Measurements from ENCODE around the gene TRANK1.

Gene TRANK1

DNA sequence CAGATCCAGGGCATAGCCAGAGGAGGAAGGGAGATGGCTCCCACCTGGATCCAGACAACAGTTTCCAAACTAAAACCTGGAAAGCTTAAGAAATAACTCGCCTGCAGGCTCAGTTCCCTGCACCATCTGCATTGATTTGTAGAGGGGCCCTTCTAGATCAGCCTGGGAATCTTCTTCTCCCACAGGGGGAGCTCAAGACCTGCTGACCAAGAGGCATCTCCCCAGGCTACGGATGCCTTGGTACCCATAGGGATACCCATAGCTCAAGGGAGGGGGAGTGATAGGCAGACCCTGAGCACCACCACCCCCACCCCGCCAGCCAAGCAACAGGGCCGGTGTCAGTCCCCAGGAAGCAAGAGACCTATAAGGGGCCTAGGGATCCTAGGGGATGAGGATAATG is 152.5 kb downstream of the TRANK1 start:
- TF ChIP-seq, protein P1, sequence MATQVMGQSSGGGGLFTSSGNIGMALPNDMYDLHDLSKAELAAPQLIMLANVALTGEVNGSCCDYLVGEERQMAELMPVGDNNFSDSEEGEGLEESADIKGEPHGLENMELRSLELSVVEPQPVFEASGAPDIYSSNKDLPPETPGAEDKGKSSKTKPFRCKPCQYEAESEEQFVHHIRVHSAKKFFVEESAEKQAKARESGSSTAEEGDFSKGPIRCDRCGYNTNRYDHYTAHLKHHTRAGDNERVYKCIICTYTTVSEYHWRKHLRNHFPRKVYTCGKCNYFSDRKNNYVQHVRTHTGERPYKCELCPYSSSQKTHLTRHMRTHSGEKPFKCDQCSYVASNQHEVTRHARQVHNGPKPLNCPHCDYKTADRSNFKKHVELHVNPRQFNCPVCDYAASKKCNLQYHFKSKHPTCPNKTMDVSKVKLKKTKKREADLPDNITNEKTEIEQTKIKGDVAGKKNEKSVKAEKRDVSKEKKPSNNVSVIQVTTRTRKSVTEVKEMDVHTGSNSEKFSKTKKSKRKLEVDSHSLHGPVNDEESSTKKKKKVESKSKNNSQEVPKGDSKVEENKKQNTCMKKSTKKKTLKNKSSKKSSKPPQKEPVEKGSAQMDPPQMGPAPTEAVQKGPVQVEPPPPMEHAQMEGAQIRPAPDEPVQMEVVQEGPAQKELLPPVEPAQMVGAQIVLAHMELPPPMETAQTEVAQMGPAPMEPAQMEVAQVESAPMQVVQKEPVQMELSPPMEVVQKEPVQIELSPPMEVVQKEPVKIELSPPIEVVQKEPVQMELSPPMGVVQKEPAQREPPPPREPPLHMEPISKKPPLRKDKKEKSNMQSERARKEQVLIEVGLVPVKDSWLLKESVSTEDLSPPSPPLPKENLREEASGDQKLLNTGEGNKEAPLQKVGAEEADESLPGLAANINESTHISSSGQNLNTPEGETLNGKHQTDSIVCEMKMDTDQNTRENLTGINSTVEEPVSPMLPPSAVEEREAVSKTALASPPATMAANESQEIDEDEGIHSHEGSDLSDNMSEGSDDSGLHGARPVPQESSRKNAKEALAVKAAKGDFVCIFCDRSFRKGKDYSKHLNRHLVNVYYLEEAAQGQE (IDR thresholded peaks at IDR 0.05; ENCODE audit: insufficient read depth in 1 of 2, low read depth in 2 of 2, low read length in 2 of 2), result no peak

GRCh38 chr3:36790765-36791164 is 154.1 kb downstream of the TRANK1 start:
- TF ChIP-seq POLR2AphosphoS5 (IDR thresholded peaks at IDR 0.05; ENCODE audit: low read depth, low read length) (no peak), TAF1 (IDR thresholded peaks at IDR 0.05; ENCODE audit: borderline replicate concordance, insufficient read depth, low read length) (no peak), SIN3A (IDR thresholded peaks at IDR 0.05; ENCODE audit: borderline replicate concordance, insufficient read depth, low read length) (no peak), FOXP2 (optimal IDR thresholded peaks at IDR 0.05; ENCODE audit: borderline replicate concordance, extremely low read depth, extremely low read length, insufficient read depth) (no peak)
- TF ChIP-seq, protein P1 (IDR thresholded peaks at IDR 0.05; ENCODE audit: insufficient read depth in 1 of 2, low read depth in 2 of 2, low read length in 2 of 2), result no peak

DNA sequence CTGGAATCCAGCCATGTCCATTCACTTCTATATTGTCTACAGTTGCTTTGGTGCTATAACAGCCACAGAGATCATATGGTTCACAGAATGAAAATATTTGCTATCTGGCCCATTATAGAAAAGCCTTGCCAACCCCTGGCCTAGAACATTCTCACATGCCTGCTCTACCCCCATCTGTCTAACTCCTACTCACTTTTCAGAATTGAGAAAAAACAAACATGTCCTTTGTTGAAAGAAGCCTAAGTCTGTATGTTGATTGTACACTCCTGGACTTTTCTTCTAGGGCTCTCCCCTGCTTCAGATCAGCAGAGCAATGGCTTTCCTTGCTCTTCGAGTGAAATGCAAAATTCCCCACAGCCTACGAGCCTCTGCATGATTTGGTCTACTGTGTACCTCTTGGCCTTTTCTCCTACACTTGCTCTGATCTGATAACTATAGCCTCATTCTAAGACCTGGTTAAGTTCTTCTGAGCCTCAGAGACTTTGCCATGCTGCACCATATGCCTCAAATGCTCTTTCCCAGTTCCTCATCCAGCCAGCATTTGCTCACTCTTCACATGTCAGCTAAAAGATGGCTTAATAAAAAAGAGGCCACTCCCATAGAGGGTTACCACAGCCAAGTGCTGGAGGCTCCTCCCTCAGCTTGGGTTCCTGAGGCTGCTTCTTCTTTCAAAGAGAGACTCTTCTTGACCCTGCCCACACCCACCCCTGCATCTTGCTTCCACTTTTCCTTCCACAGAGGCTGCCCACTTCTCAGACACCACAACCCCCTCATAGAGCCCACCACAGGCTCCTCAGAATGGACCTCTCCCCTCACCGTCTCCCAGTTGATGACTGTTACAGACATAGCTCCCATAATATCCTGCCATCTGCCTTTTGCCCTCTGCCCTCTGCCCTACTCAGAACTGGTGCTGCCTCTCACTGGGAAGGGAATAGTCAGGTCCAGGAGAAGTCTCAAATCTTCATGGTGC is 157.6 kb downstream of the TRANK1 start:
- TF ChIP-seq SIN3A (IDR thresholded peaks at IDR 0.05; ENCODE audit: borderline replicate concordance, insufficient read depth, low read length), result no peak
- TF ChIP-seq, protein P1 (IDR thresholded peaks at IDR 0.05; ENCODE audit: insufficient read depth in 1 of 2, low read depth in 2 of 2, low read length in 2 of 2), result no peak
- no peak for TF ChIP-seq POLR2AphosphoS5 (IDR thresholded peaks at IDR 0.05; ENCODE audit: low read depth, low read length)
- TF ChIP-seq FOXP2 (optimal IDR thresholded peaks at IDR 0.05; ENCODE audit: borderline replicate concordance, extremely low read depth, extremely low read length, insufficient read depth), result no peak
- TF ChIP-seq TAF1 (IDR thresholded peaks at IDR 0.05; ENCODE audit: borderline replicate concordance, insufficient read depth, low read length), result no peak

DNA sequence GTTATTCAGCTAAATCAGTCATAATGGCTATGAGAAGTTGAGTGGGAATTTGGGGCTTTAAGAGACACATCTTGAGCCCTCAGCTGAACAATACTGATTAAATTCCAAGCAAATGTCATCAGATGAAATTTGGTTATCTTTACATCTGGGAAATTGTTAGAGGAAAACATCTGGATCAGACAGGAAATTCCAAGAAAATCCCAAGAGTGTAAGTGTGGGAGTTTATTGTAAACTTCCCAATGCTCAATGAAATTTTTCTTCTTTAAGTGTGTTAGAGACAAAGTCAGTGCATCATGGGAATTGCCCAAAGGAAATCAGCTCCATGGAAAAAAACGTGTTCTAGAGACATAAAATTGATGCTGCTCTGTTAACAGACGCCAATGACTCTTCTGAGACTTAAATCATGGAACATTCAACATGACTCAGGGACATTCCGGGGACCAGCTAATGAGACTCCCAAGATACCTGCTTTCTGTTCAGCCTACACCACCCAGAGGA is 160.7 kb downstream of the TRANK1 start:
- TF ChIP-seq POLR2AphosphoS5 (IDR thresholded peaks at IDR 0.05; ENCODE audit: low read depth, low read length) (no peak), FOXP2 (optimal IDR thresholded peaks at IDR 0.05; ENCODE audit: borderline replicate concordance, extremely low read depth, extremely low read length, insufficient read depth) (no peak), TAF1 (IDR thresholded peaks at IDR 0.05; ENCODE audit: borderline replicate concordance, insufficient read depth, low read length) (no peak), SIN3A (IDR thresholded peaks at IDR 0.05; ENCODE audit: borderline replicate concordance, insufficient read depth, low read length) (no peak)
- TF ChIP-seq, protein P1 (IDR thresholded peaks at IDR 0.05; ENCODE audit: insufficient read depth in 1 of 2, low read depth in 2 of 2, low read length in 2 of 2), result no peak

Data from PFSK-1 (cell line).